Heart left ventricle (tissue), 16 donors: Measurements from ENCODE around the gene HGFAC. TPM values are rescaled to one million over a fixed set of nuclear protein-coding genes. Genes with fewer than 3 reads are reported as not detected.

Source experiments
- ATAC-seq, 4 donors: fragments of 200-7000 bp; cut with Tn5 transposase; one replicate each; pipeline ENCODE4 v1.9.1; 2020 to 2022; ENCODE audit warnings: moderate library complexity in 4 of 4, mild to moderate bottlenecking in 3 of 4, moderate number of reproducible peaks in 1 of 4
- DNase-seq, 5 donors: peaks; one replicate each; pipeline ENCODE4 v3.0.0-alpha.2; 2020
- H3K27ac ChIP-seq, 12 donors: fragments of 200-600 bp; sonication (generic) in 4 of 12; one replicate each; pipeline versions ENCODE4 v1.5.0 to v1.8.0; 2016 to 2022; ENCODE audit warnings: mild to moderate bottlenecking in 2 of 12
- H3K27me3 ChIP-seq, 9 donors: fragments of 200-600 bp; sonication (generic) in 2 of 9; one replicate each; pipeline versions ENCODE4 v1.5.1 to v1.8.0; 2016 to 2022; ENCODE audit warnings: mild to moderate bottlenecking in 3 of 9
- H3K36me3 ChIP-seq, 9 donors: fragments of 200-600 bp; sonication (generic) in 2 of 9; one replicate each; pipeline versions ENCODE4 v1.5.0 to v1.8.0; 2018 to 2022; ENCODE audit warnings: mild to moderate bottlenecking in 2 of 9
- H3K4me1 ChIP-seq, 12 donors: fragments of 200-600 bp; sonication (generic) in 4 of 12; one replicate each; pipeline versions ENCODE4 v1.5.0 to v1.8.0; 2016 to 2022; ENCODE audit warnings: mild to moderate bottlenecking in 3 of 12
- H3K4me3 ChIP-seq, 12 donors: fragments of 200-600 bp; sonication (generic) in 4 of 12; one replicate each; pipeline versions ENCODE4 v1.5.0 to v1.8.0; 2017 to 2022; ENCODE audit warnings: mild to moderate bottlenecking in 9 of 12, moderate library complexity in 4 of 12
- H3K9me3 ChIP-seq, 12 donors: fragments of 200-600 bp; sonication (generic) in 4 of 12; one replicate each; pipeline versions ENCODE4 v1.5.0 to v1.8.0; 2016 to 2022; ENCODE audit warnings: mild to moderate bottlenecking in 1 of 12
- POLR2A ChIP-seq, 2 donors: fragments of 450-650 bp; IDR thresholded peaks; one replicate each; pipeline ENCODE4 v1.6.1; 2017; ENCODE audit warnings: antibody characterized with exemption in 2 of 2, mild to moderate bottlenecking in 2 of 2, moderate library complexity in 2 of 2
- WGBS, 4 donors: extraction: QIAGEN DNeasy Blood & Tissue Kit in 2 of 4; methylation state at CpG; one replicate each; pipeline versions ENCODE4 v1.1.5 to v1.1.7; 2013 to 2018; 5-methylcytosine and 5-hydroxymethylcytosine counted together
- intact Hi-C, 10 donors: fragments of 100-400 bp; cut with DNase I; formaldehyde crosslinking; loops; one replicate each; pipeline versions ENCODE4 v1.11.1 to v1.14.2; 2022
- polyA plus RNA-seq, 2 donors: library from polyadenylated mRNA; stranded (reverse); fragments of 200-250 nt; gene quantifications; one replicate each; pipeline ENCODE4 v1.2.3, GENCODE V29; 2013
- total RNA-seq, 9 donors: library from RNA; depleted of rRNA in 2 of 9; stranded (reverse); fragments of >200 nt in 2 of 9; fragmentation: NEBNext Ultra II Directional in 3 of 9; extraction: Animal tissue kit (Norgen Biotek cat#: 25700) in 3 of 9; gene quantifications; one replicate each; pipeline versions ENCODE4 v1.1.0 to v1.2.4, GENCODE V29; 2016 to 2023
- TF ChIP-seq, protein P1 (sequence below), 12 donors: fragments of 200-600 bp; sonication (generic) in 4 of 12; IDR thresholded peaks; one replicate each; pipeline versions ENCODE4 v1.5.0 to v1.8.0; 2018 to 2022; ENCODE audit warnings: antibody characterized with exemption in 12 of 12, mild to moderate bottlenecking in 5 of 12
- donor health status: ischemic (EF 13 %, LVEDD 7.1; RV severe dilation, severe dysfunction).
- donor health status: healthy with polysubstance abuse.
- donor health status: DM: no; HTN: yes; CAD: no.
- donor health status: DM: no; HTN: no; CAD: no.
- donor health status: ischemic (EF 25% LVEDD 6.9; RV normal size, moderate dysfunction).
- donor health status: ischemic (EF 25% LVEDD 5.7; RV mildly dilated, moderate dysfunction).
- donor health status: healthy.
- donor health status: DM: yes; HTN: yes; CAD: no.
- donor health status: ischemic (EF 35%, LVEDD 5.7; RV mildly dilated, moderate dysfunction).
- donor health status: nonischemic (EF 11% LVEDD 7.7; RV severe dilation, severe dysfunction).
- donor health status: DM: yes; HTN: yes; CAD: no.
- donor health status: PGD.
- donor health status: ischemic (EF 29% LVEDD 5.4; RV normal size, mild dysfunction).
- donor health status: nonischemic (EF 23%, LVEDD 6.1; RV moderate dilation, normal function).

The HGFAC gene
- total and polyA plus RNA-seq, 11 donors: 0.11 to 0.73 (median 0.47) TPM; not detected in 4

DNA sequence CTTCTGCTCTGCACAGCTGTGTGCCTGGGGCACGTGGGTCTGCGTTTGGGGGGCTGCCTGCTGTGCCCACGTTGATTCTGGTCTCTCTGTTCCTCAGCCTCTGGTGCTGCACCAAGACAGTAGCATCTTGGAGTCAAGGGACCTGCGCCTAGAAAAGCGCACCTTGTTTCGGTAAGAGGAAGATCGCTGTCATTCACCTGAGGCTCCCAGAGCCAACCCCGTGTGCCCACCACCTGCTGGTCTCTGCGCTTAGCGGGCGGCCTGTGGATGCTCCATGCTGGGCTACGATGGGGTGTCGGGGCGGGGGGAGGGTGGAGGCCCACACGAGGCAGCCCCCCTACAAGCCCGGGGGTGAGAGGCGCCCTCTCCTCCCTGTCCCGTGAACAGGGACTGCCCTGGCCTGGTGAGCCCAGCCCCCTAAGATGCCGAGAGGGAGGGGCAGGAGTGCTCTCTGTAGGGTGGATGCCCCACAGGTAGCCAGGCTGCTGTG lies 18.9 kb upstream of the HGFAC start:
- Histone ChIP-seq H3K9me3 (no peaks in the 10 kb centered on the region), H3K27ac (no peak overlapping the region), H3K4me1 (no peaks in the 10 kb centered on the region), H3K36me3 (peaks cover 0 to 54% (median 32%) of the 10 kb centered on the region in 9 donors), H3K27me3 (no peaks in the 10 kb centered on the region), H3K4me3 (no peak overlapping the region)
- intact Hi-C loops: no loop called here
- TF ChIP-seq, protein P1, sequence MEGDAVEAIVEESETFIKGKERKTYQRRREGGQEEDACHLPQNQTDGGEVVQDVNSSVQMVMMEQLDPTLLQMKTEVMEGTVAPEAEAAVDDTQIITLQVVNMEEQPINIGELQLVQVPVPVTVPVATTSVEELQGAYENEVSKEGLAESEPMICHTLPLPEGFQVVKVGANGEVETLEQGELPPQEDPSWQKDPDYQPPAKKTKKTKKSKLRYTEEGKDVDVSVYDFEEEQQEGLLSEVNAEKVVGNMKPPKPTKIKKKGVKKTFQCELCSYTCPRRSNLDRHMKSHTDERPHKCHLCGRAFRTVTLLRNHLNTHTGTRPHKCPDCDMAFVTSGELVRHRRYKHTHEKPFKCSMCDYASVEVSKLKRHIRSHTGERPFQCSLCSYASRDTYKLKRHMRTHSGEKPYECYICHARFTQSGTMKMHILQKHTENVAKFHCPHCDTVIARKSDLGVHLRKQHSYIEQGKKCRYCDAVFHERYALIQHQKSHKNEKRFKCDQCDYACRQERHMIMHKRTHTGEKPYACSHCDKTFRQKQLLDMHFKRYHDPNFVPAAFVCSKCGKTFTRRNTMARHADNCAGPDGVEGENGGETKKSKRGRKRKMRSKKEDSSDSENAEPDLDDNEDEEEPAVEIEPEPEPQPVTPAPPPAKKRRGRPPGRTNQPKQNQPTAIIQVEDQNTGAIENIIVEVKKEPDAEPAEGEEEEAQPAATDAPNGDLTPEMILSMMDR (IDR thresholded peaks at IDR 0.05): no peak
- no peak for TF ChIP-seq POLR2A (IDR thresholded peaks at IDR 0.05)
- no peak for ATAC-seq
- peak in 2 of 5 donors; percentile 9 to 46 for DNase-seq
- 85 to 94% (median 93%) methylated on average over 7 to 19 of the region's 19 CpGs for WGBS, 4 donors

DNA sequence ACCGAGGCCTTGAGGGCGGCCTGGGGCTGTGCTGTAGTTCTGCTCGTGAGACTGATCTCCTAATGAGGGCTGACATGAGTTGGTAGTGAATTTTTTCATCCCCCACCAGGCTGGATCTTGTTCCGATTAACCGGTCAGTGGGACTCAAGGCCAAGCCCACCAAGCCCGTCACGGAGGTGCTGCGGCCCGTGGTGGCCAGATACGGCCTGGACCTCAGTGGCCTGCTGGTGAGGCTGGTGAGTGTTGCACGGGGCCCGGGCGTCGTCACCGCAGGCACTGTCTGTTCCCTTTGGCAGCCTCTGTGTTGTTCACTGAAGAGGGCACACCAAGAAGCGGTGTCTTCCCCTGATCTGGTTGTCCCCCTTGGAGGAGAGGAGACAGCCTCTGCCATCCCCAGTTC lies 18.4 kb upstream of the HGFAC start:
- H3K4me1 ChIP-seq: no peaks in the 10 kb centered on the region
- TF ChIP-seq, protein P1 (IDR thresholded peaks at IDR 0.05): no peak
- TF ChIP-seq POLR2A (IDR thresholded peaks at IDR 0.05): no peak
- intact Hi-C loops: no loop called here
- DNase-seq: peak in 1 of 5 donors; percentile 14
- no peaks in the 10 kb centered on the region for H3K27me3 ChIP-seq
- no peak overlapping the region for H3K27ac ChIP-seq
- WGBS, 4 donors: 96 to 99% (median 96%) methylated on average over 14 to 16 of the region's 16 CpGs
- peaks cover 0 to 48% (median 35%) of the 10 kb centered on the region in 9 donors for H3K36me3 ChIP-seq
- no peaks in the 10 kb centered on the region for H3K9me3 ChIP-seq
- ATAC-seq: no peak
- H3K4me3 ChIP-seq: no peak overlapping the region

DNA sequence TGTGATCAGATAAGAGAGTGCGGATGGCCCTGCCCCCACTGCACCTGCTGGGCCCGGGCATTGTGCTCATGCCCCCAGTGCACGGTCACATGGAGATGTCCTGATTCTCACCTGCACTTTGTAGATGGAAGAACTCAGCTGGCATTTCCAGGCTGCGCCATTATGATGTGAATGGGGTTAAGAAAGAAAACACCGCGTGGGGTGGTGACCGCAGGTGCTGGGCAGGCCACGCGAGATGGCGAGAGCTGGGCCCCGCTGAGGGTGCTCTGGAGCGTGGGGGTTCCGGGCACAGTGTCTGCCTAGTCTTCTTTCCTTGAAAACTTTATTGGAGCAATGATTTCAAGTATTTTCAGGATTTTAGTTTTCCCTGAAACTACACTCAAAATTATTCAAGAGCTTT lies 17.8 kb upstream of the HGFAC start:
- TF ChIP-seq, protein P1 (IDR thresholded peaks at IDR 0.05): no peak
- TF ChIP-seq POLR2A (IDR thresholded peaks at IDR 0.05): no peak
- H3K36me3 ChIP-seq: peaks cover 0 to 52% (median 36%) of the 10 kb centered on the region in 9 donors
- H3K27me3 ChIP-seq: no peaks in the 10 kb centered on the region
- H3K9me3 ChIP-seq: no peaks in the 10 kb centered on the region
- no peak overlapping the region for H3K4me3 ChIP-seq
- H3K4me1 ChIP-seq: no peaks in the 10 kb centered on the region
- intact Hi-C loops: no loop called here
- ATAC-seq (no peak), DNase-seq (peak in 1 of 5 donors; percentile 14)
- no peak overlapping the region for H3K27ac ChIP-seq
- whole genome bisulfite sequencing, 4 donors: 97 to 98% (median 98%) methylated on average over 13 of the region's 13 CpGs

DNA sequence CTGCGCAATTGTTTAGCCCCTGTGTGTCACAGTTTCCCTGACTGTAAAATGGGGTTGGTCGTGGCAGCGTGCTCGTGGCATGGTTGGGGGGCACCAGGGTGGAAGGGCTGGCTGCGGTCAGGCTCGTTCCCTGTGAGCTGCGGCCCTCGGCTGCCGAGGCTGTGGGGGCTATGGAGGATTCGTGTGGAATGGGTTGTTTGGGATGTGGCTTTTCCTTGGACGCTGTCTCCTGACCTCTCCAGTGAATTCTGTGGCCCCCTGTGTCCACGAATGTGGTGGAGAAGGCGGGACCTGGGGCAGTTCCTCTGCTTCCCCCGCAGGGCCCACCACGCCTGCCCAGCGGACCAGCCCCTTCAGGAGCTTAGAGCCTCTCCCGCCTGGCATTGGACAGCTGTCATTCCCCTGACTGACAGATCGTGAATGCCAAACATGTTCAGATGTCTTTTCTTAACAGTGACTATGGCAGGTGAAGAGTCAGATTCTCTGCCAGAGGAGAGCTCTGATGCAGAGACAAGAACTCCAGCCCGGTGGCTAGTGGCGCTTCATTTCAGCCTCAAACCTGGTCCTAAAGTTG lies 17.2 kb upstream of the HGFAC start:
- H3K27me3 ChIP-seq: no peaks in the 10 kb centered on the region
- H3K27ac ChIP-seq: no peak overlapping the region
- DNase-seq (no peak), ATAC-seq (no peak)
- H3K9me3 ChIP-seq: no peaks in the 10 kb centered on the region
- 91 to 98% (median 95%) methylated on average over 19 to 20 of the region's 20 CpGs for WGBS, 4 donors
- peaks cover 0 to 57% (median 43%) of the 10 kb centered on the region in 9 donors for H3K36me3 ChIP-seq
- TF ChIP-seq POLR2A (IDR thresholded peaks at IDR 0.05): no peak
- TF ChIP-seq, protein P1 (IDR thresholded peaks at IDR 0.05): no peak
- no peak overlapping the region for H3K4me3 ChIP-seq
- intact Hi-C loops: no loop called here
- no peaks in the 10 kb centered on the region for H3K4me1 ChIP-seq
